Measurements from ENCODE around the gene SLC25A48. TPM values are rescaled to one million over a fixed set of nuclear protein-coding genes. Genes with fewer than 3 reads are reported as not detected.
"Not testable (repeated sequence)": the region's sequence is repeated elsewhere in the genome, so short reads cannot be mapped to it uniquely, and the experiment has no call there.

SLC25A48 gene
- total and polyA plus RNA-seq, 7 donors = 1.6 to 7.2 (median 1.9) TPM; not detected in 4

GRCh38 chr5:135835766-135836165, 1.3 kb downstream of the SLC25A48 start:
- Histone ChIP-seq H3K4me1 (peaks cover 0 to 13% (median 10%) of the 10 kb centered on the region in 4 donors), H3K27me3 (peaks cover 10 to 54% (median 12%) of the 10 kb centered on the region in 3 donors), H3K4me3 (no peak overlapping the region), H3K36me3 (no peaks in the 10 kb centered on the region), H3K9me3 (no peaks in the 10 kb centered on the region), H3K27ac (no peak overlapping the region)
- DNase-seq = no peak
- intact Hi-C loops (cut with DNase I) = no loop called here
- TF ChIP-seq POLR2A (IDR thresholded peaks at IDR 0.05) = no peak
- TF ChIP-seq EP300 (IDR thresholded peaks at IDR 0.05) = no peak
- TF ChIP-seq POLR2AphosphoS5 (IDR thresholded peaks at IDR 0.05) = no peak
- no peak for TF ChIP-seq CTCF (IDR thresholded peaks at IDR 0.05)
- 58 to 66% methylated on average over 7 of the region's 7 CpGs for WGBS, 2 donors

- H3K4me3 ChIP-seq; DNase-seq; H3K36me3 ChIP-seq; H3K27ac ChIP-seq; H3K9me3 ChIP-seq; intact Hi-C loops (cut with DNase I): not testable (repeated sequence)
- H3K27me3 ChIP-seq = peaks cover 10 to 34% (median 12%) of the 10 kb centered on the region in 3 donors
- peaks cover 0 to 13% (median 10%) of the 10 kb centered on the region in 4 donors for H3K4me1 ChIP-seq
Observed at GRCh38 chr5:135838395-135838794, 3.9 kb downstream of the SLC25A48 start.

GRCh38 chr5:135839566-135839965, 5.1 kb downstream of the SLC25A48 start:
- no peak for DNase-seq
- WGBS, 2 donors = 34 to 66% methylated on average over 4 of the region's 4 CpGs
- Histone ChIP-seq H3K36me3 (no peaks in the 10 kb centered on the region), H3K9me3 (no peaks in the 10 kb centered on the region), H3K4me3 (no peak overlapping the region), H3K27ac (no peak overlapping the region), H3K27me3 (peaks cover 5 to 26% (median 7%) of the 10 kb centered on the region in 3 donors), H3K4me1 (peaks cover 0 to 7% (median 6%) of the 10 kb centered on the region in 4 donors)
- TF ChIP-seq POLR2A (IDR thresholded peaks at IDR 0.05) = no peak
- no peak for TF ChIP-seq EP300 (IDR thresholded peaks at IDR 0.05)
- no peak for TF ChIP-seq CTCF (IDR thresholded peaks at IDR 0.05)
- TF ChIP-seq POLR2AphosphoS5 (IDR thresholded peaks at IDR 0.05) = no peak
- intact Hi-C loops (cut with DNase I) = no loop called here

GRCh38 chr5:135840959-135841358, 6.5 kb downstream of the SLC25A48 start:
- intact Hi-C loops (cut with DNase I) = no loop called here
- TF ChIP-seq POLR2AphosphoS5 (IDR thresholded peaks at IDR 0.05) = no peak
- no peak for TF ChIP-seq EP300 (IDR thresholded peaks at IDR 0.05)
- TF ChIP-seq CTCF (IDR thresholded peaks at IDR 0.05) = no peak
- no peak for TF ChIP-seq POLR2A (IDR thresholded peaks at IDR 0.05)
- WGBS, 2 donors = 82 to 91% methylated on average over 4 of the region's 4 CpGs
- Histone ChIP-seq H3K4me3 (no peak overlapping the region), H3K36me3 (no peaks in the 10 kb centered on the region), H3K4me1 (no peaks in the 10 kb centered on the region), H3K27ac (no peak overlapping the region), H3K27me3 (peaks cover 0 to 14% (median 0%) of the 10 kb centered on the region in 3 donors), H3K9me3 (no peaks in the 10 kb centered on the region)
- DNase-seq = no peak

GRCh38 chr5:135842737-135843136, 8.3 kb downstream of the SLC25A48 start:
- TF ChIP-seq EP300 (IDR thresholded peaks at IDR 0.05) (no peak), CTCF (IDR thresholded peaks at IDR 0.05) (no peak)
- intact Hi-C loops (cut with DNase I) = no loop called here
- Histone ChIP-seq H3K36me3 (no peaks in the 10 kb centered on the region), H3K9me3 (no peaks in the 10 kb centered on the region), H3K27ac (no peak overlapping the region), H3K27me3 (peaks cover 0 to 8% (median 0%) of the 10 kb centered on the region in 3 donors), H3K4me1 (no peaks in the 10 kb centered on the region), H3K4me3 (no peak overlapping the region)
- no peak for DNase-seq
- WGBS, 2 donors = 80% methylated on average over 4 of the region's 4 CpGs
